CD14-positive monocyte (primary cell): ENCODE data around the gene FFAR2. TPM values are rescaled to one million over a fixed set of nuclear protein-coding genes. Genes with fewer than 3 reads are reported as not detected.

Source experiments
- DNase-seq, 3 donors: peaks; one replicate each; pipeline ENCODE4 v3.0.0-alpha.2; 2011 to 2022
- H2AFZ ChIP-seq: 2 replicates; pipeline ENCODE4 v1.6.0; 2012; ENCODE audit warnings: mild to moderate bottlenecking, low read depth, low read length, inconsistent platforms; ENCODE audit not compliant: insufficient read depth, poor library complexity, severe bottlenecking
- H3K27ac ChIP-seq, 2 donors: 1 replicate in 1 of 2; 2 replicates in 1 of 2; pipeline ENCODE4 v1.5.1; 2012 to 2013; ENCODE audit warnings: low read length in 2 of 2, control low read depth in 1 of 2, inconsistent platforms in 1 of 2, low read depth in 1 of 2, mild to moderate bottlenecking in 1 of 2
- H3K27me3 ChIP-seq, 2 donors: one replicate each; pipeline versions ENCODE4 v1.6.0 to v1.6.1; 2011 to 2013; ENCODE audit warnings: low read length in 2 of 2; ENCODE audit not compliant: control insufficient read depth in 2 of 2, insufficient read depth in 2 of 2
- H3K36me3 ChIP-seq, 2 donors: replicated peaks in 1 of 2; 1 replicate in 1 of 2; 2 replicates in 1 of 2; pipeline versions ENCODE4 v1.5.1 to v1.6.1; 2012 to 2013; ENCODE audit warnings: low read length in 2 of 2, control low read depth in 1 of 2, inconsistent platforms in 1 of 2, mild to moderate bottlenecking in 1 of 2; ENCODE audit not compliant: insufficient read depth in 2 of 2, control insufficient read depth in 1 of 2
- H3K4me1 ChIP-seq, 2 donors: 1 replicate in 1 of 2; 2 replicates in 1 of 2; pipeline versions ENCODE4 v1.5.1 to v1.6.1; 2012 to 2013; ENCODE audit warnings: low read length in 2 of 2, control low read depth in 1 of 2, inconsistent platforms in 1 of 2, mild to moderate bottlenecking in 1 of 2, moderate library complexity in 1 of 2; ENCODE audit not compliant: insufficient read depth in 2 of 2, control insufficient read depth in 1 of 2
- H3K4me2 ChIP-seq: replicated peaks from 2 replicates; pipeline ENCODE3; 2012; ENCODE audit warnings: low read length, moderate library complexity, mild to moderate bottlenecking; ENCODE audit not compliant: poor library complexity, severe bottlenecking; ENCODE audit errors: extremely low read depth
- H3K4me3 ChIP-seq, 3 experiments: fragments of 200-600 bp in 1 of 3; sonication (generic) in 1 of 3; replicated peaks in 1 of 3; 1 replicate in 2 of 3; 2 replicates in 1 of 3; pipeline ENCODE4 v1.5.1; 2011 to 2013; ENCODE audit warnings: low read length in 3 of 3, mild to moderate bottlenecking in 3 of 3, control low read depth in 2 of 3, low read depth in 2 of 3, inconsistent platforms in 1 of 3, moderate library complexity in 1 of 3
- H3K79me2 ChIP-seq: 2 replicates; pipeline ENCODE4 v1.6.0; 2012; ENCODE audit warnings: mild to moderate bottlenecking, control low read depth, inconsistent platforms, low read length, moderate library complexity; ENCODE audit not compliant: insufficient read depth
- H3K9ac ChIP-seq: 2 replicates; pipeline ENCODE4 v1.6.0; 2017; ENCODE audit warnings: low read length, mild to moderate bottlenecking; ENCODE audit not compliant: insufficient read depth, poor library complexity, severe bottlenecking
- H3K9me3 ChIP-seq, 2 donors: replicated peaks in 1 of 2; 1 replicate in 1 of 2; 2 replicates in 1 of 2; pipeline versions ENCODE4 v1.5.1 to v1.6.1; 2012 to 2013; ENCODE audit warnings: low read length in 2 of 2, control low read depth in 1 of 2; ENCODE audit not compliant: control insufficient read depth in 1 of 2, insufficient read depth in 1 of 2
- H4K20me1 ChIP-seq: 2 replicates; pipeline ENCODE4 v1.6.0; 2012; ENCODE audit warnings: mild to moderate bottlenecking, low read length, control low read depth, moderate library complexity; ENCODE audit not compliant: insufficient read depth
- H3K27ac Mint-ChIP-seq, 7 donors: one replicate each; pipeline ENCODE4 v1.8.0; 2020; ENCODE audit warnings: mild to moderate bottlenecking in 7 of 7, mixed read lengths in 7 of 7, moderate library complexity in 6 of 7, inconsistent platforms in 2 of 7
- H3K27me3 Mint-ChIP-seq, 3 donors: one replicate each; pipeline ENCODE4 v1.8.0; 2021 to 2022; ENCODE audit warnings: low read depth in 3 of 3, mild to moderate bottlenecking in 3 of 3, mixed read lengths in 3 of 3, moderate library complexity in 3 of 3, inconsistent platforms in 1 of 3
- H3K36me3 Mint-ChIP-seq, 2 donors: one replicate each; pipeline ENCODE4 v1.8.0; 2020; ENCODE audit warnings: mixed read lengths in 2 of 2, inconsistent platforms in 1 of 2, mild to moderate bottlenecking in 1 of 2
- H3K4me1 Mint-ChIP-seq: one replicate; pipeline ENCODE4 v1.8.0; 2020; ENCODE audit warnings: mild to moderate bottlenecking, mixed read lengths
- H3K4me3 Mint-ChIP-seq, 2 donors: one replicate each; pipeline ENCODE4 v1.8.0; 2020; ENCODE audit warnings: mild to moderate bottlenecking in 2 of 2, mixed read lengths in 2 of 2, moderate library complexity in 1 of 2
- H3K9me3 Mint-ChIP-seq, 7 donors: one replicate each; pipeline ENCODE4 v1.8.0; 2020 to 2022; ENCODE audit warnings: mixed read lengths in 7 of 7, mild to moderate bottlenecking in 6 of 7, moderate library complexity in 6 of 7, inconsistent platforms in 2 of 7
- WGBS: methylation state at CpG from one replicate; pipeline ENCODE4 v1.1.5; 2013; ENCODE audit warnings: missing lambda C conversion rate; ENCODE audit not compliant: insufficient coverage; 5-methylcytosine and 5-hydroxymethylcytosine counted together
- intact Hi-C, 2 donors: fragments of 100-400 bp; cut with micrococcal nuclease; formaldehyde crosslinking; loops; one replicate each; pipeline versions ENCODE4 v1.15.0 to v1.15.1; 2023
- polyA plus RNA-seq, 3 donors: library from polyadenylated mRNA; depleted of rRNA in 1 of 3; unstranded in 2 of 3; stranded (reverse) in 1 of 3; fragments of 300-500 nt in 2 of 3; fragments of >200 nt in 1 of 3; fragmentation: Illumina TruSeq in 2 of 3; gene quantifications; 1 replicate in 2 of 3; 2 replicates in 1 of 3; pipeline ENCODE4 v1.2.3, GENCODE V29; 2012 to 2021
- TF ChIP-seq, protein P1 (sequence below): fragments of 200-600 bp; IDR thresholded peaks from one replicate; pipeline ENCODE4 v1.8.0; 2022; ENCODE audit warnings: antibody characterized with exemption, mild to moderate bottlenecking

Gene FFAR2
- polyA plus RNA-seq, 3 donors, result 5.7 to 38.7 (median 10.8) TPM

DNA sequence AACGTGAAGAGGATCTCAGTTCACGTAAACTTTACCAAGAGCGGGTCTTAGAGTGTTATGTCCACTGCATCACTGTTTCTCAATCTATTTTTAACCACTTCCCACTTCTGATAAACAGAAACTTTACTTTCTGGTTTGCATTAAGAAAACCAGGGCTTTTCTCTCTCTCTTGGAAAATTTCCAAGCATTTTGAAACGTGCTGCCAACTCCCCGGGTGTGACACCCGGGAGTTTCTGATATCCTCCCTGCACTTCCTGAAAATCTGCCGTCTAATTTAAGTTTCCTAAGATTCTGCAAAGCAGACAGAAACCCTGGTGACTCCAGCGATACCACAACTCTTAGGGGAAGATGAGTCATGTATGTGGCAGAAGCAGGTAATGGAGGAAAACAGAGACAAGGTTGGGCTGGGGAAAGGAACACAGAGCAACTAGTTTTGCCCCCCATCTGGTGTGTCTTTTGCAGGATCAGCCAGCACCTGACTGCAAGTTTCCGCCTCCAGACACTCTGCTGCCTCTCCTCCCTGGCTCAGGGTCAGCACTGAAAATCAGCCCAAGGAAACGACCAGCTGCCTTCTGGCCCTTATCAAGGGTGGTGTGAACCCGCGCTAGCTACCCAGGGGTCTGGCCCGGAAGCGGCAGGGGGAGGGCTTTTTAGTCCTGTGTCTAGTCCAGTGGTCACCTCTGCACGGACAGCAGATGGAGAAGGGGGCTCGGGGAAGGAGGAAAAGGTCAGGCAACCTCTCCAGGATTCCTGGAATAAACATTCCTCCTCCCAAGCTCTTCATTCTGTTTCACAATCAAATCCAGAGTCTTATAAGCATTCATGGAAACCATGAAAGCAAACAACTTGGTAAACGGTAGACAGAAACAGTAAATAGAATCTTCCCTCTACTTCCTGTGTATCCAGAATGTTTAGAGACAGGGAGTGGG lies 11.3 kb upstream of the FFAR2 start:
- TF ChIP-seq, protein P1, sequence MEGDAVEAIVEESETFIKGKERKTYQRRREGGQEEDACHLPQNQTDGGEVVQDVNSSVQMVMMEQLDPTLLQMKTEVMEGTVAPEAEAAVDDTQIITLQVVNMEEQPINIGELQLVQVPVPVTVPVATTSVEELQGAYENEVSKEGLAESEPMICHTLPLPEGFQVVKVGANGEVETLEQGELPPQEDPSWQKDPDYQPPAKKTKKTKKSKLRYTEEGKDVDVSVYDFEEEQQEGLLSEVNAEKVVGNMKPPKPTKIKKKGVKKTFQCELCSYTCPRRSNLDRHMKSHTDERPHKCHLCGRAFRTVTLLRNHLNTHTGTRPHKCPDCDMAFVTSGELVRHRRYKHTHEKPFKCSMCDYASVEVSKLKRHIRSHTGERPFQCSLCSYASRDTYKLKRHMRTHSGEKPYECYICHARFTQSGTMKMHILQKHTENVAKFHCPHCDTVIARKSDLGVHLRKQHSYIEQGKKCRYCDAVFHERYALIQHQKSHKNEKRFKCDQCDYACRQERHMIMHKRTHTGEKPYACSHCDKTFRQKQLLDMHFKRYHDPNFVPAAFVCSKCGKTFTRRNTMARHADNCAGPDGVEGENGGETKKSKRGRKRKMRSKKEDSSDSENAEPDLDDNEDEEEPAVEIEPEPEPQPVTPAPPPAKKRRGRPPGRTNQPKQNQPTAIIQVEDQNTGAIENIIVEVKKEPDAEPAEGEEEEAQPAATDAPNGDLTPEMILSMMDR, result no peak

DNA sequence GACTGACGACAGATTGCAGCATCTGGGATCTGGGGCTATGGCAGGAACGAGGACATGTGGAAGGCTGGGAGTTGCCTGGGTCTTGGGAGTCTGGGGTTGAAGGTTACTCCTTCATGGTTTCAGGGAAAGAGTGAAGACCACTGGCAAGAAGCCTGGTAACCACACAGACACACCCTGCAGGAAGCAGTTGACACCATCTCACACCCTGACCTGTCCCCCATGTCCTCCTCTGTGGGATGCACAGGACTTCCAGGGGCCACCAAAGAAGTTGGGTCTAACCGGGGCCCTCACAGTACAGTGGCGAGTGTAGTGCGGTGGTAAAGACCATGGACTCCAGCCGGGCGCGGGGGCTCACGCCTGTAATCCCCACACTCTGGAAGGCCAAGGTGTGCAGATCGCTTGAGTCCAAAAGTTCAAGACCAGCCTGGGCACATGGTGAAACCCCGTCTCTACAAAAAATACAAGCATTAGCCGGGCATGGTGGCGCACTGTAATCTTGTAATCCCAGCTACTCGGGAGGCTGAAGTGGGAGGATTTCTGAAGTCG lies 10.6 kb upstream of the FFAR2 start:
- peak overlapping the region; percentile 61 for H3K4me2 ChIP-seq
- H2AFZ ChIP-seq, result no peak overlapping the region
- H3K27ac ChIP-seq, result peak overlapping the region in 1 of 2 donors; percentile 83
- H3K4me3 Mint-ChIP-seq, result peak overlapping the region; percentile 34 to 80
- H3K4me1 ChIP-seq, result peaks cover 82 to 86% of the 10 kb centered on the region in 2 donors
- DNase-seq, result no peak
- peaks cover 5 to 16% (median 7%) of the 10 kb centered on the region in 3 donors for H3K27me3 Mint-ChIP-seq
- H3K9me3 Mint-ChIP-seq, result no peaks in the 10 kb centered on the region
- H3K79me2 ChIP-seq, result no peaks in the 10 kb centered on the region
- intact Hi-C loops, result loop anchor here in 1 of 2 donors (2.0 kb wide), 1 partner anchor 119 kb away; no protein-coding TSS in a partner anchor
- H3K4me1 Mint-ChIP-seq, result peaks cover 95% of the 10 kb centered on the region
- no peaks in the 10 kb centered on the region for H3K27me3 ChIP-seq
- peak overlapping the region; percentile 95 to 99 (median 96) for H3K27ac Mint-ChIP-seq
- no peaks in the 10 kb centered on the region for H3K36me3 ChIP-seq
- no peaks in the 10 kb centered on the region for H3K9me3 ChIP-seq
- H4K20me1 ChIP-seq, result no peaks in the 10 kb centered on the region
- peak overlapping the region; percentile 33 for H3K9ac ChIP-seq
- TF ChIP-seq, protein P1, result no peak
- WGBS, result 93% methylated on average over 6 of the region's 15 CpGs
- H3K4me3 ChIP-seq, result peak overlapping the region in 1 of 3 experiments; percentile 46
- H3K36me3 Mint-ChIP-seq, result peaks cover 2 to 3% of the 10 kb centered on the region in 2 donors

More for the DNA sequence above, 11.3 kb upstream of the FFAR2 start:
- Histone ChIP-seq H3K9me3 (no peaks in the 10 kb centered on the region), H3K36me3 (no peaks in the 10 kb centered on the region), H3K79me2 (no peaks in the 10 kb centered on the region), H3K4me2 (peak overlapping the region; percentile 61), H3K4me1 (peaks cover 82 to 86% of the 10 kb centered on the region in 2 donors), H3K27ac (peak overlapping the region; percentile 71 to 83), H3K9ac (peak overlapping the region; percentile 33), H2AFZ (no peak overlapping the region), H3K27me3 (no peaks in the 10 kb centered on the region), H3K4me3 (peak overlapping the region in 1 of 3 experiments; percentile 46), H4K20me1 (no peaks in the 10 kb centered on the region)
- WGBS, result 9% methylated on average over 7 of the region's 17 CpGs
- peaks cover 5 to 17% (median 7%) of the 10 kb centered on the region in 3 donors for H3K27me3 Mint-ChIP-seq
- peaks cover 2 to 3% of the 10 kb centered on the region in 2 donors for H3K36me3 Mint-ChIP-seq
- peaks cover 96% of the 10 kb centered on the region for H3K4me1 Mint-ChIP-seq
- H3K27ac Mint-ChIP-seq, result peak overlapping the region; percentile 95 to 99 (median 96)
- intact Hi-C loops, result loop anchor here in 1 of 2 donors (2.0 kb wide), 1 partner anchor 118 kb away; no protein-coding TSS in a partner anchor
- no peaks in the 10 kb centered on the region for H3K9me3 Mint-ChIP-seq
- H3K4me3 Mint-ChIP-seq, result peak overlapping the region; percentile 64 to 80
- DNase-seq, result peak; percentile 92 to 99 (median 99)
